NCI-H146 treated with DMSO at 0.1 percent for 48 hours (cell line): ENCODE data around the gene MYT1.
A peak's percentile ranks its signal among the peaks of the same experiment; 100 is the strongest.

Experiments used
- DNase-seq: peaks from one replicate; lab custom pipeline; 2025; ENCODE audit not compliant: unreplicated experiment; lab: John Stamatoyannopoulos, UW

The MYT1 gene

GRCh38 chr20:64153861-64154589, 10.2 kb upstream of the MYT1 start:
- no peak for DNase-seq

- no peak for DNase-seq
Measured at GRCh38 chr20:64154590-64155257, 9.5 kb upstream of the MYT1 start.

- no peak for DNase-seq
Measured at GRCh38 chr20:64155258-64156135, 8.8 kb upstream of the MYT1 start.

GRCh38 chr20:64156136-64156885, 7.9 kb upstream of the MYT1 start:
- peak; percentile 87 for DNase-seq

- no peak for DNase-seq
Measured at GRCh38 chr20:64156886-64157875, 7.1 kb upstream of the MYT1 start.

- DNase-seq: no peak
Measured at GRCh38 chr20:64157878-64158277, 6.4 kb upstream of the MYT1 start.

- DNase-seq: no peak
Measured at GRCh38 chr20:64158346-64159285, 5.6 kb upstream of the MYT1 start.

GRCh38 chr20:64159286-64159680, 5.0 kb upstream of the MYT1 start:
- DNase-seq: no peak

GRCh38 chr20:64159711-64160110, 4.5 kb upstream of the MYT1 start:
- no peak for DNase-seq

- no peak for DNase-seq
Measured at GRCh38 chr20:64160118-64160517, 4.1 kb upstream of the MYT1 start.

GRCh38 chr20:64160526-64161355, 3.5 kb upstream of the MYT1 start:
- no peak for DNase-seq

- no peak for DNase-seq
Measured at GRCh38 chr20:64161356-64162238, 2.7 kb upstream of the MYT1 start.

- no peak for DNase-seq
Measured at GRCh38 chr20:64162239-64162910, 1.9 kb upstream of the MYT1 start.

- DNase-seq: no peak
Measured at GRCh38 chr20:64163776-64164122, 503 bp upstream of the MYT1 start.

- DNase-seq: no peak
Measured at GRCh38 chr20:64165866-64166600, 1.8 kb downstream of the MYT1 start.
